Fibroblast of the aortic adventitia (primary cell): ENCODE results near the gene FAM168A. TPM values are rescaled to one million over a fixed set of nuclear protein-coding genes. Genes with fewer than 3 reads are reported as not detected.

Experiments used
- DNase-seq: peaks from one replicate; pipeline ENCODE4 v3.0.0-alpha.2; 2010; ENCODE audit warnings: low read depth
- H3K4me3 ChIP-seq: 2 replicates; pipeline ENCODE4 v1.5.1; 2011; ENCODE audit warnings: low read depth, mild to moderate bottlenecking, control low read depth, low read length, moderate library complexity
- CTCF ChIP-seq: IDR thresholded peaks from 2 replicates; pipeline ENCODE4 v1.5.1; 2011; ENCODE audit warnings: mild to moderate bottlenecking, low read length, control low read depth, inconsistent platforms; ENCODE audit not compliant: insufficient read depth
- total RNA-seq: library from RNA; depleted of rRNA; stranded (reverse); fragments of >200 nt; gene quantifications from 2 replicates; pipeline ENCODE4 v1.2.3, GENCODE V29; 2012; ENCODE audit warnings: low replicate concordance

FAM168A gene
- total RNA-seq, 1 donor = 40.0 TPM

GRCh38 chr11:73415854-73416615, 181.9 kb downstream of the FAM168A start:
- no peak overlapping the region for H3K4me3 ChIP-seq
- DNase-seq = peak; percentile 60
- TF ChIP-seq CTCF = no peak

GRCh38 chr11:73414977-73415651, 182.8 kb downstream of the FAM168A start:
- no peak overlapping the region for H3K4me3 ChIP-seq
- no peak for TF ChIP-seq CTCF
- DNase-seq = peak; percentile 71

- DNase-seq = no peak
- no peak overlapping the region for H3K4me3 ChIP-seq
- TF ChIP-seq CTCF = no peak
Observed at GRCh38 chr11:73413256-73413655, 184.7 kb downstream of the FAM168A start.

GRCh38 chr11:73412308-73412707, 185.6 kb downstream of the FAM168A start:
- H3K4me3 ChIP-seq = no peak overlapping the region
- DNase-seq = no peak
- no peak for TF ChIP-seq CTCF

GRCh38 chr11:73411031-73411430, 186.9 kb downstream of the FAM168A start:
- no peak for DNase-seq
- H3K4me3 ChIP-seq = no peak overlapping the region
- TF ChIP-seq CTCF = no peak

- no peak overlapping the region for H3K4me3 ChIP-seq
- no peak for DNase-seq
- no peak for TF ChIP-seq CTCF
Observed at GRCh38 chr11:73410627-73411026, 187.3 kb downstream of the FAM168A start.
